GM21526 (cell line): ENCODE results near the gene GRIN3B.
"Not testable (repeated sequence)": the region's sequence is repeated elsewhere in the genome, so short reads cannot be mapped to it uniquely, and the experiment has no call there.

Source experiments
- ATAC-seq: cut with Tn5 transposase; IDR thresholded peaks from one replicate; pipeline ENCODE4 v1.9.1; 2021; ENCODE audit warnings: moderate library complexity; ENCODE audit not compliant: unreplicated experiment, low FRiP score

The GRIN3B gene

DNA sequence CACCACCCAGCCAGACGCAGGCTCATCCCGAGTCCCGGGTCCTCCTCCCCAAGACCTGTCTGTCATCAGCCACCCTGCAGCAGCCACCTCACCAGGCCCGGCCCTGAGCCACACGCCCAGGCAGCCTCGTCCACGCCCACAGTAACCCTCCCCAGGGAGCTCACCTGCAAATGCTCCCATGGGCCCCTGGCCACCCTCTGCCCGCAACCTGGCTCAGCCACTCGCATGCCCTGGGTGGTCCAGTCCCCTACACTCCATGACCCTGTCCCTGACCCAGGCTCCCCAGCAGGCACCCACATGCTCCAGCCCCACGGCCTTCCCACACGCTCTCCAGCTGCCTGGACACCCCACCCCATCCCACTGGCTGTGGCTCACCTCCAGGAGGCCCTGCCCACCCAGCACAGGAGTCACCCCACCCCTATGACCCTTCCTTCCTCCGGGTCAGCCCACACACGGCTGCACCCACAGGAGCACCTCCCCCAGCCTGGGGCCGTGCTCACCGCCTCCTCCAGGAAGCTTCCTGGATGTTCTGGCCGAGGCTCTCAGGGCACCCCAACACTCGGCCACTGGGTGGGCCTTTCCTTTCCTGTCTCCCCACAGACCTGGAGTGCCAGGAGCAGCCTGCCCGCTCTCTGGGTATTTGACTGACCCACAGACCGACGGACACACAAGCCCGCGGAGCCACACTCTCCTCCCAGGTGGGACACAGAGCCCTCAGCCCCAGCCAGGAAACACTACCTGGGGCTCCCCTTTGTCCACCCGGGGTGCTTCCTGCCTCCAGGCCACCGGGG, 17.1 kb downstream of the GRIN3B start:
- ATAC-seq, result no peak

DNA sequence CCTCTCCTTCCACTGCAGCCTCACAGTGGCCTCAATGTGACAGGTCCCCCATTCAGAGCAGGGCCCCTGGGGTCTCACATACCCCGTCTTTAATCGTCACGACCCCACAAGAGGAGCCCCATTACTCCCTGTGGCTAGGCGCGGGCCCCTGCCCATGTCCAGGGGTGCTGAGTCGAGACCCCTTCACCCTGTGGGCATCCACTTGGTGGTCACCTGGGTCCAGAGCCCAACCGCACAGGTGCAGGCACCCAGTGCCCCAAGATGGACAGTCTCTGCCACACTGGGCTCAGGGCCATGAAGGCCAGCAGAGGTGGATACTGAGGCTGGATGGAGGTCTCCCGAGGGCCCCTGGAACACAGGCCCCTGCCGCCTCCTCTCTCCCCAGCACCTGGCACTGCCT, 17.7 kb downstream of the GRIN3B start:
- no peak for ATAC-seq

DNA sequence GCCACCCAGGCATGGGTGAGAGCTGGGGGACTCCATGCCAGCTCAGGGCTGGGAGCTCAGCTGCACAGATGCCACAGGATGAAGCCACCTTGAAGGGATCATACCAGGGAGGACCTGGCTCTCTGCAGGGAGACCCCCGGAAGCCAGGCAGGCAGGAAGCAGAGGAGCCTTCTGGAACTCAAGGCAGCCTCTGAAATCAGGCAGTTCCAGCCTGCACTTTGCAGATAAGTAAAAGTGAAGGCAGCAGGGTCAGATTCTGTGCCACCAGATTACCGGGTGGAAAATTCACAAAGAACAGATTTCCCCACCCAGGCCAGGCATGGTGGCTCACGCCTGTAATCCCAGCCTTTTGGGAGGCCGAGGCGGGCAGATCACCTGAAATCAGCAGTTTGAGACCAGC, 18.2 kb downstream of the GRIN3B start:
- ATAC-seq, result no peak

DNA sequence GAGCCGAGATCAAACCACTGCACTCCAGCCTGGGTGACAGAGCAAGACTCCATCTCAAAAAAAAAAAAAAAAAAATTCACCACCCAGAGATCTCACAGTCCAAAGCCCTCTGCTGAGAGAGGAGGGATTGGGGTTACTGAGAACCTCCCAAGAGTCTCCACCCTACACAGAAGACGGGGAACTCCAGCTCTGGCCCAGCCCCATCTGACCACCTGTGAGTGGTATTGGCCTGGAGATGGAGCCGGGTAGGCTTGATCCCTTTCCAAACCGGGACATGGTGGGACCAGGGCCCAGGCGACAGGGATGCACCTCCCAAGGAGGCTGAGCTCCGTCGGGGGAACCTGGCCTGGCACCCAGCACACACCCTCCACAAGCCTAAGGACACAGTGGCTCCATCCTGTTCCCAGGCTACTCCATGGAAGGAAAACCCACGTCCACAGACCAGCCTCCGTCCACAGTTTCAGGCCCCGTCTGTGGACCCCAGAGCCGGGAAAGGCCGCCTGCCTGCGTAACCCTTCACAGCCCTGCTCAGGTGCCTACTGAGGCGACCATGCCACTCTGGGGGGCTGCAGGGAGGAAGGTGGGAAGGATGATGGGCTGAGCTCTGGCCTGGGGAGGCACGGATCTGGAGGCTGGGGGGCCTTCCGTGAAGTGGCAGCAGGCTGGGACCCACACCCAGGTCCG, 18.9 kb downstream of the GRIN3B start:
- ATAC-seq, result no peak

DNA sequence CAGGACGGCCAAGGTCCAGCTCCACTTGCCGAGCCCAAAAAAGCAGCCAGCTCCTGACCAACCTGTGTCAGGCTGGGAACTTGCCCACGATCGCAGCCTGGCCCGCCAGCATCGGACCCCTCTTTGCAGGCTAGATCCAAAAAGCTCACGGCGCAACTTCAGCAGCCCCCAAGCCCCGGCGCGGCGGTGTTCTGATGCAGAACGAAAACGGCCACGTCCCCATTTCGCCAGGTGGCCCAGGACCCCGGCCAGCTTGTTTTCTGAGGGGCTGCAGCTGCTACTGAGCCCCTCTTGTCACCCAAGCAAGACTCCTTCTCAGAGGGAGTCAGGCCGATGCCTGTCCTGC, 19.4 kb downstream of the GRIN3B start:
- no peak for ATAC-seq

DNA sequence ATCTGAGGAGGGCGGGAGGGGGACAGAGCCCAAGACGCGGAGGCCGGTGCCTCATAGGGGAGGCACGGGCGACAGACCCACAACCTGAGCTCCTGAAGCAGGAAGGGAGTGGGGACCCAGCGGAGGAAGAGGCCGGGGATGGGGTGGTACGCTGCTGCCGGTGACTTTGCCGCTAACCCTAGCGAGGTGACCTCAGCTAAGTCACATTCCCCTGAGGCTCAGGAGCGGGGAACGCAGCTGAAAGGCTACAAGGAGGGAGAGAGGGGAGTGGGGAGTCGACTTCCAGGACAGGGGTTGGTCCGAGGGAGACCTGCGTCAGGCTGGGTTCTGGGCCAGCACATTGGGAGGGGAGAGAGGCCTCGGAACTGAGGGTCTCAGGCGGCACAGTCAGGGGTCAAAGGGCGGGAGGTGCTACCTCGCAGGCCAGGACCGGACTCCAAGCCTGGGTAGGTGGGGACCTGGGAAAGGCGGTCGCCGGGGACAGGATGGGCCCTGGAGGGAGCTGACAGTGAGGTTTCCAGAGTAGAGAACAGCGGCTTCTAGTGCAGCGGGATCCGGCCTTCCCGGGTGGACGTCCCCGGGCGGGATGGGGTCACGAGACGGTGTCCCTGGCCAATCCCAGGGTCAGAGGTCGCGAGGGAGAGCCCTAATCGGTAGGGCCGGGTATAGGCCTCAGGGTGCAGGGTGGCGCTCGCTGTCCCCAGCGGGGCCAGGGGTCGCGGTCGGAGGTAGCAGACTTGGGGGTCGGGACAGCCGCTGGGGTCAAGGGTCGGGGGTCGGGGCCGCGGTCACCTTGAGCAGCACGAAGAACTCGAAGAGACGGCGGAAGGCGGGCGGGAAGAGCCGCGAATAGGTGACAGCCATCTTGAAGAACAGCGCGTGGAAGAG, 20.0 kb downstream of the GRIN3B start:
- no peak for ATAC-seq

DNA sequence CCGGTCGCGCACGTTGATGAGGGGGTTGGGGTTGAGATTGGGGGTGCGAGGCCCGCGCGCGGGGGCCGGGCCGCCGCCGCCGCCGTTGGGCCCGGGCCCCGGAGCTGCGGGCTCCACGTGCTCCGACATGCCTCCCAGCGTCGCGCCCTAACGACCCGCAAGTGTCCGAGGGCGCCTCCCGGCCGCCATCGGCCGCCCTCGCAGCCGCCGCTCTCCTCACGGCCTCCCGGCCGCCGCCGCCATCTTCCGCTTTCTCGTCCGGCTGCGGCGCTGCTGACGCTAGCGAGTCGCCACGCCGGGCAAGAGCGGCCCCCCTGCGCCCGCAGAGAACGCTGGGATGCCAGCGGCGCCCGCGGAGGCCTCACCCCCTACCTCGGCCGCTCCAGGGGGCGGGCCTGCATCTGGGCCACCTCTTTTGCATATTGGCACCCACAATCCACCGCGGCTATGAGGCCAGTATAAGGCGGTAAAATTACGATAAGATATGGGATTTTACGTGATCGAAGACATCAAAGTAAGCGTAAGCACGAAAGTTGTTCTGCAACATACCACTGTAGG, 20.7 kb downstream of the GRIN3B start, which contains the start of gene TMEM259:
Gene TMEM259 (minus strand): TSS at position 256 of the 558 bp plus-strand sequence. CDS start 127 bp downstream, at position 129.
- ATAC-seq, result peak; percentile 58

DNA sequence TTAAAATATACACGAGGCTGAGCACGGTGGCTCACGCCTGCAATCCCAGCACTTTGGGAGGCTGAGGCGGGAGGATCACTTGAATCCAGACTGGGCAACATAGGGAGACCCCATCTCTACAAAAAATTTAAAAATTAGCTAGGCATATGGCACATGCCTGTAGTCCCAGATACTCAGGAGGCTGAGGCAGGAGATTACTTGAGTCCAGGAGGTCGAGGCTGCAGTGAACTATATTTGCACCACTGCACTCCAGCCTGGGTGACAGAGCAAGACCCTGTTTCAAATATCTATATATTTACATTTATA, 23.6 kb downstream of the GRIN3B start:
- not testable (repeated sequence) for ATAC-seq

DNA sequence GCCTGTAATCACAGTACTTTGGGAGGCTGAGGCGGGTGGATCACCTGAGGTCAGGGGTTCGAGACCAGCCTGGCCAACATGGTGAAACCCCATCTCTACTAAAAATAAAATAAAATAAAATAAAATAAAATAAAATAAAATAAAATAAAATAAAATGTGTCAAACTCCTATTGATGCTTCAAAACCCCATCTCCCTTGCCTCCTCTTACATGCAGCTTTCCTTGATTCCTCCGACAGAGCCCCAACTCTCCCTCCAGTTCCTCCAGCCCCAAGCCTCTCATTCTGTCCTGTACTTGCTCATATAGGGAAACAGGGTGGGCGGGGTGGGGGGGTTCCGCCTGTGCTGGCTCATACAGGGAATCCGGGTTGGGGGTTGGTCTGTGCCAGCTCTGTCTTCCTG, 24.9 kb downstream of the GRIN3B start:
- not testable (repeated sequence) for ATAC-seq

DNA sequence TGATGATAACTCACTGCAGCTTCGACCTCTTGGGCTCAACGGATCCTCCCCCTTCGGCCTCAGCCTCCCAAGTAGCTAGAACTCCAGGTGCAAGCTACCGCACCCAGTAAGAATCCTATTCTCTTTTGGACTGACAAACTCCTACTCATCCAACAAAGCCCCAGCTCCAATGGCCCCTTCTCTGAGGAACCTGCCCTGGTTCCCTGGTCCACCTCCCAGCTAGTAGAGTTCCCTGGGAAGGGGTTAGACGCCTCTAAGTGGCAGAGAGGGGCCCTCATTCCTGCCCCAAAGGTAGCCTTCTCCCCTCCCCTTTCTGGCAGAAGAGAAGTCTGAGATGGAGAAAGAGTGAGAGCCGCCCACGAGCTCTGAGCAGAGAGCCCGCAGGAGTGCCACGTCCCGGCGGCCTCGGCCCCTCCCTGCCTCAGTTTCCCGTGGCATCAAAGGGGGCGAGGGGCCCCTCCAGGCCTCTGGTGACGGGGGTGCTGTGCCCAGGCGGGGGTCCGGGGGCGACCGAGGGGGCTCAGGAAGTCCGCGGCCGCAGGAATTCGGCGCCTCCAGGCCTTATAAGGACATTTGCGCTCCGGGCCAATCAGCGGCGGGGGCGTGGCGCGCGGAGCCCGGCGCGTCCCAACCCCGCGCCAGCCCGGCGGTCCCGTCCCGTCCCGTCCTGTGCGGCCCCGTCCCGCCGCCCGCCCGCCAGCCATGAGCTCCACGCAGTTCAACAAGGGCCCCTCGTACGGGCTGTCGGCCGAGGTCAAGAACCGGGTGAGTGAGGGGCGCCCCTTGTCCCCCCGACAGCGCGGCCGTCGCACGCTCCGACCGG, 26.0 kb downstream of the GRIN3B start, which contains the start of gene CNN2:
Gene CNN2 (plus strand): TSS at position 649 of the 823 bp plus-strand sequence. CDS start 54 bp downstream, at position 703.
- ATAC-seq, result peak; percentile 35

DNA sequence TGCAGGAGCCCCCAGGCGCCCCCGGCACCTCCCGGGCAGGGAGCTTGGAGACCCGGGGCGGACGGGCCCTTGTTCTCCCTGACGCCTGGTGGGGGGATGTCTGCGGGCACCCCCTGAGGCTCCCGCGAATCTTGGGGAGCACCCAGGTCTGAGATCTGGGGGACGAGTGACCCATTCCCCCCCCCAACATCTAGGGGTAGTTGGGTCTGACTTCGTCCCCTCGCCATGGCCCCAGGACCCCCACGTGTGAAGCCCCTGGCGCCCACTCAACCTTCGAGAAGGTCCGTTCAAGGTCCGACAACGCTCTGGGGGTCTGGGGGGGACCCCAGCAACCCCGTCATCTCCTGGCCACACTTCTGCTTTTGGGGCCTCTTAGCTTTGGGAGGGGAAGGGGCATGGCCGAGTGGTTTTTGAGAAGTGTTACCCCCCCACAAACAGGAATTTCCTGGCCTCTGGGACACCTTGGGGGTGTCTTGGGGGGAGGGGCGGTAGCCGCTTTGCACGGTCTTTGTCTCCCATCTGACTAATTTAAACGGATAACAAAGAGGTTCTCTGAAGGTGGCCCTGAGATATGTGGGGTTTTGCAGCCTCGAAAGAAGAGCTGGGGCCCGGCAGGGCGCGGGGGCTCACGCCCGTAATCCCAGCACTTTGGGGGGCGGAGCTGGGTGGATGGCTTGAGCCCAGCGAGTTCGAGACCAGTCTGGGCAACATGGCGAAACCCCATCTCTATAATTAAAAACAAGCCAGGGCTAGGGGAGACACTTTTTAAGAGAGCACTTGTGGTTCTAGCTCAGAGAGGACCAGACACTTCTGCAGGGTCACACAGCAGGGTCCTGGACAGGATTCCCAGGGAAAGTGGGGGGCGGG, 26.8 kb downstream of the GRIN3B start:
- ATAC-seq, result no peak

DNA sequence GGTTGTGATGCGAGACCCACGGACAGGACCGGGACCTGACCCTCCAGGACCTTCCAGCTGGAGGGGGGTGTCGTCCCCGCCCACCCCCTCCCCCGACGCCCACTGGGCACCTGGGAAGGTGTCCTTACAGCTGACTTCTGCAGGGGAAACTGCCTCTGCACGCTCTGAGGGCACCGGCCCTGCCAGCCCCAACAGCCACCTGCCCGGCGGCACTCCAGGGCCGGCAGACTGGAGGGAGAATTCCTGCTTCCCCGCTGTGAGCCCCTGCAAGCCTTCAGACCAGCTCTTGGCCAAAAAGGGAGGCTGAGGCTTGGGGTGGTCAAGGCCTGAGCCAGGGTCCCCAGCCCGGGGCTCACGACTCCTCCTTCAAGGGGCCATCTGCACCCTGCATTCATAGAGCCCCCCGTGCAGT, 27.4 kb downstream of the GRIN3B start:
- ATAC-seq, result no peak

DNA sequence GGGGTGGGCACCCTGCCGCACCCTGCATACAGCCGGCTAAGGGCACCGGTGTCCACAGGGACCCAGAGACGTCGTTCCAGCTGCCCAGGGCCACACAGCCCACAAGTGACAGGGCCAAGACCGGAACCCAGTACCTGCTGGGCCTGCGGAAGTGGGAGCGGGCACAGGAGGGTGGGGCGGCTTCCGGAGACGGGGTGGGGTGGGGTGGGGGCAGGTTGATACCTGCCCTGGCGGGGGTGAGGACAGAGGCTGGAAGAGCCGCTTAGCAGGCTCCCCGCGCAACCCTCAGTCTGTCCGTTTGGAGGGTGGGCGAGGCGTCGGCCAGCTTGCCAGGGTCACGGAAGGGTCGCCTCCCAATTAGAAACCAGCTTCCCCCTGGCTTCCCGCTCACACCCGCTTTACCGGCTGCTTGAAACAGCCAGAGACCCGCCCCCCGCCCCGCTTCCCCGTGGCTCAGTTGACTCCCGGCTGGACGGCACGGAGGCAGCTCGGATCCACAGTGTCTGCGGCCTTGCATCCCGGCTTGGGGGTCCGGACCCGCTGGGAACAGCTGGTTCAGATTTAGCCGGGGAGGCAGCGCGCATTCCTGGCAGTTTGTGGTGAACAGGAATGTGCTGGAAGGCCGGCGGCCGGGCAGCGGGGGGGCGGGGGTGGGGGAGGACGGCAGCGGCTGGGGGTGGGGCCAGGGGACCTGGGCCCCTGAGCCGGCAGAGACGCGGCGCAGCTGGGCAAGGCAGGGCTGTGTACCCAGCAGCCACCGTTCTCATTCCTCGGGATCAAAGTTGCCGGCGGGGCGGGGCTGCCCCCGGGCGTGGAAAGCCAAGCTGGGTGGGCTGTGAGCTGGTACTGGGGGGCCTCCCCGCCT, 28.1 kb downstream of the GRIN3B start:
- ATAC-seq, result no peak

DNA sequence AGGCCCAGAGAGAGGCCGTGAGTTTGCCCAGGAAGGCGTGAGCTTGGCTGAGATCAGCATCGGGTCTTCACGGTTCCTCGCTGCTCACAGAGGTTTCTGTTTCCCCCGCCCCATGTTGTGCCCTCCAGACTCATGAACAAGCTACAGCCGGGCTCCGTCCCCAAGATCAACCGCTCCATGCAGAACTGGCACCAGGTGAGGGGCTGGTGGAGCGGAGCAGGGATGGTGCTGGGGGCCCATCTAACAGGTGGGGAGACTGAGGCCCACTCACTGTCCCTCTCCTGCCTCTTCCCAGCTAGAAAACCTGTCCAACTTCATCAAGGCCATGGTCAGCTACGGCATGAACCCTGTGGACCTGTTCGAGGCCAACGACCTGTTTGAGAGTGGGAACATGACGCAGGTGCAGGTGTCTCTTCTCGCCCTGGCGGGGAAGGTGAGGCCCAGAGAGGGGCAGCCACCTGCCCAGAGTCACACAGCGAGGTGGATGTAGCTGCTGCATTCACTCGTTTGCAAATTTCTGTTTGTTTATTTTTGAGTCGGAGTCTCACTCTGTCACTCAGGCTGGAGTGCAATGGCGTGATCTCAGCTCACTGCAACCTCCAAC, 32.1 kb downstream of the GRIN3B start:
- ATAC-seq, result no peak

DNA sequence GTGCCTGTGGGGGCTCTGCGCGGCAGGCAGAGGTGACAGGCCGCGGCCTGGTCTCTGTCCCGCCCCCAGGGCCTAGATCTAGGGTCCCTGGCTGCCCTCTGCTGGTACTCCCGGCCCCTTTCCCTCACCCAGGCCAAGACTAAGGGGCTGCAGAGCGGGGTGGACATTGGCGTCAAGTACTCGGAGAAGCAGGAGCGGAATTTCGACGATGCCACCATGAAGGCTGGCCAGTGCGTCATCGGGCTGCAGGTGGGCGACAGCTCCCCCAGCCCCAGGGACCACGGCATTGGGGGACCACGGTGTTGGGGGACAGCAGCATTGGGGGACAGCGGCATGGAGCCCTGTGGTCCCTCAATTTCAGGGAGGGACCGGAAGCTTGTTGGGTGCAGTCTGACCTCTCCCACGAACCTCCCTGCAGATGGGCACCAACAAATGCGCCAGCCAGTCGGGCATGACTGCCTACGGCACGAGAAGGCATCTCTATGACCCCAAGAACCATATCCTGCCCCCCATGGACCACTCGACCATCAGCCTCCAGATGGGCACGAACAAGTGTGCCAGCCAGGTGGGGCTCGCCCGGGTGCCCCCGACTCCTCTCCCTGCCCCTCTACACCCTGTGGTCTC, 35.9 kb downstream of the GRIN3B start:
- ATAC-seq, result no peak

DNA sequence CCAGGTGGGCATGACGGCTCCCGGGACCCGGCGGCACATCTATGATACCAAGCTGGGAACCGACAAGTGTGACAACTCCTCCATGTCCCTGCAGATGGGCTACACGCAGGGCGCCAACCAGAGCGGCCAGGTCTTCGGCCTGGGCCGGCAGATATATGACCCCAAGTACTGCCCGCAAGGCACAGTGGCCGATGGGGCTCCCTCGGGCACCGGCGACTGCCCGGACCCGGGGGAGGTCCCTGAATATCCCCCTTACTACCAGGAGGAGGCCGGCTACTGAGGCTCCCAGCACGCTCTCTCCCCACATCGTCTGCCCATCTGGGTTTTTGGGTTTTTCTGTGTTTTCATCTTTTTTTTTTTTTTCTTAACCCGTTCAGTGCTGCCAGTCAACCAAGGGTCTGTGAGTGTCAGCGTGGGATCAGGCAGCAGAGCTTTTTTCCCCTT, 37.4 kb downstream of the GRIN3B start:
- ATAC-seq, result no peak

DNA sequence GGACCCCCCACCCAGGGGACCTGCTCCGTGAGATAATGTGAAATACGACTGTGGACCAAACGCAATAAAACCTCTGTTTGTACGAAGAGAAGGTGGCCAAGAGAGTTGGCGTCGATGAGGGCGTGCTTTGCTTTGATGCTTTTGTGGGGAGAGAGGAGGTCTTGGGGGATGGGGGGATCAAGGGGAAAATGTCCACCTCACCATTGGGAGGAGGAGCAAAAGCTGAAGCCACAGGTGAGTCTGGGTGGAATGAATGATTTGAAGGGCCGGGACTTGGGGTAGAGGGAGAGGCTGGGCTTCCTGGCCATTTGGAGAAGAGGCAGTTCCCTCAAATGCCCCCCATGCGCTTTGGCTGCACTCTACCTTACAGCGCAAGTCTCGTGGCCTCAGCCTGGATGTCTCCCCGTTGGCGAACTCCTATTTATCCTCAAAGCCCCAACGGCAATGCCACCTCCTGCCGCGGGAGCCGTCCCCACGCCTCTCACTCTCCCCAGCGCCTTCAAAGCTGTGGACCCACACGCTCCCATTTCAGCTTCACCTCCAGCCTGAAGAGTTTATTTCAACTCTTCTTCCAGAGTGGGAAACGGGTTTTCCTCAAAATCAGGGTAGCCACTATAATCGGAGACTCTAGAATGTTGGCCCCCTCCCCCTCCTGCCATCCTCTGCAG, 38.9 kb downstream of the GRIN3B start:
- ATAC-seq, result no peak
